GM12878 (cell line): ENCODE data around the gene P3H3. TPM values are rescaled to one million over a fixed set of nuclear protein-coding genes. Genes with fewer than 3 reads are reported as not detected.

Experiments
- ATAC-seq: fragments of 200-7000 bp; cut with Tn5 transposase; 3 replicates; pipeline ENCODE4 v1.9.1; 2020; ENCODE audit warnings: mild to moderate bottlenecking, moderate library complexity
- BruUV-seq: library from RNA; stranded (reverse); fragments of 400-500 nt; replicated peaks from 2 replicates; lab custom pipeline; 2021; lab: Mats Ljungman, UMichigan
- CTCF ChIA-PET: fragments of 300-600 bp; sonication (Branson Sonifier 250); formaldehyde crosslinking; extraction: SDS; loops from one replicate; lab custom pipeline; 2021; ENCODE audit warnings: inconsistent platforms; lab: Yijun Ruan, JAX
- POLR2A ChIA-PET: fragments of 350-600 bp; formaldehyde crosslinking; extraction: SDS; loops from one replicate; lab custom pipeline; 2021; ENCODE audit warnings: inconsistent platforms; lab: Charles Lee
- RAD21 ChIA-PET: fragments of 300-600 bp; sonication (Branson Sonifier 250); formaldehyde crosslinking; loops from one replicate; lab custom pipeline; 2023; ENCODE audit warnings: antibody characterized with exemption; ENCODE audit not compliant: unreplicated experiment; lab: Charles Lee
- SMC1A ChIA-PET: fragments of 300-600 bp; sonication (Branson Sonifier 250); formaldehyde crosslinking; loops from one replicate; lab custom pipeline; 2023; ENCODE audit not compliant: unreplicated experiment, uncharacterized antibody; lab: Charles Lee
- DNase-seq: peaks from one replicate; pipeline ENCODE4 v3.0.0-alpha.2; 2011; ENCODE audit warnings: low read depth, low spot score
- FAIRE-seq: peaks from 3 replicates; lab custom pipeline; 2011; peaks lifted over from hg19 to GRCh38; lab: Jason Lieb, UNC
- H2AFZ ChIP-seq: 2 replicates; pipeline ENCODE4 v1.6.0; 2011; ENCODE audit warnings: low read depth, low read length, control low read depth; ENCODE audit not compliant: control insufficient read depth
- H3K27ac ChIP-seq: 2 replicates; pipeline ENCODE4 v1.5.1; 2011; ENCODE audit warnings: control low read depth; ENCODE audit not compliant: control insufficient read depth, insufficient read depth
- H3K27me3 ChIP-seq, 2 experiments: replicated peaks in 1 of 2; 2 replicates each; pipeline versions ENCODE4 v1.6.0 to v1.6.1; 2011; ENCODE audit warnings: low read length in 1 of 2; ENCODE audit not compliant: control insufficient read depth in 2 of 2, insufficient read depth in 2 of 2
- H3K36me3 ChIP-seq, 2 experiments: 2 replicates each; pipeline ENCODE4 v1.5.1; 2011; ENCODE audit warnings: low read length in 1 of 2; ENCODE audit not compliant: control insufficient read depth in 2 of 2, insufficient read depth in 2 of 2
- H3K4me1 ChIP-seq: 2 replicates; pipeline ENCODE4 v1.6.1; 2011; ENCODE audit warnings: mild to moderate bottlenecking, low read length, moderate library complexity, mixed read lengths; ENCODE audit not compliant: control insufficient read depth, insufficient read depth
- H3K4me2 ChIP-seq: 2 replicates; pipeline ENCODE4 v1.6.0; 2011; ENCODE audit warnings: control low read depth; ENCODE audit not compliant: control insufficient read depth, insufficient read depth
- H3K4me3 ChIP-seq: fragments of 200-600 bp; sonication (generic); 2 replicates; pipeline ENCODE4 v1.5.1; 2016
- H3K79me2 ChIP-seq: 2 replicates; pipeline ENCODE4 v1.6.0; 2011; ENCODE audit warnings: low read length; ENCODE audit not compliant: control insufficient read depth, insufficient read depth
- H3K9ac ChIP-seq: 2 replicates; pipeline ENCODE4 v1.8.0; 2011; ENCODE audit warnings: low read length, control low read depth, mixed read lengths; ENCODE audit not compliant: control insufficient read depth, insufficient read depth
- H3K9me3 ChIP-seq: replicated peaks from 3 replicates; pipeline ENCODE4 v1.5.1; 2011; ENCODE audit warnings: mild to moderate bottlenecking, low read length; ENCODE audit not compliant: control insufficient read depth, insufficient read depth
- H4K20me1 ChIP-seq: 2 replicates; pipeline ENCODE4 v1.6.0; 2011; ENCODE audit not compliant: control insufficient read depth, insufficient read depth
- JUND ChIP-seq: IDR thresholded peaks from 2 replicates; pipeline ENCODE4 v1.6.1; 2012; ENCODE audit warnings: low read depth, mild to moderate bottlenecking, low read length, improper control_type of control experiment, moderate library complexity
- RELA ChIP-seq: fragments of 450-650 bp; IDR thresholded peaks from 2 replicates; pipeline ENCODE4 v1.8.0; 2014; ENCODE audit warnings: borderline replicate concordance; ENCODE audit not compliant: partially characterized antibody
- ZBTB40 ChIP-seq: fragments of 450-650 bp; IDR thresholded peaks from 2 replicates; pipeline ENCODE4 v1.6.1; 2016; ENCODE audit warnings: mild to moderate bottlenecking, moderate library complexity, borderline replicate concordance
- WGBS: methylation state at CpG from one replicate; pipeline ENCODE4 v1.1.6; 2016; ENCODE audit warnings: low lambda C conversion rate; ENCODE audit not compliant: insufficient replicate concordance, insufficient coverage; ENCODE audit errors: missing lambda C conversion rate; 5-methylcytosine and 5-hydroxymethylcytosine counted together
- in situ Hi-C: fragments of 300-500 bp; cut with MboI; formaldehyde crosslinking; loops from 9 replicates; pipeline ENCODE4 v1.14.3; 2018; ENCODE audit warnings: mixed read lengths
- intact Hi-C: fragments of 100-400 bp; cut with micrococcal nuclease; formaldehyde crosslinking; loops from one replicate; pipeline ENCODE4 v1.14.2; 2022; ENCODE audit not compliant: unreplicated experiment
- polyA plus RNA-seq, 11 experiments: library from polyadenylated mRNA; depleted of rRNA in 4 of 11; unstranded in 6 of 11; stranded (reverse) in 5 of 11; fragments of >200 nt; fragmentation: Nextera tagmentation in 4 of 11; fragmentation: Illumina TruSeq in 1 of 11; extraction: Ambion mirVana in 4 of 11; extraction: Trizol in 1 of 11; gene quantifications; 1 replicate in 1 of 11; 2 replicates in 10 of 11; pipeline versions ENCODE4 v1.2.1 to v1.2.3, GENCODE V29; 2011 to 2016; ENCODE audit warnings: inconsistent platforms in 2 of 11, missing spikeins in 2 of 11, low read depth in 1 of 11
- total RNA-seq, 4 experiments: library from RNA; depleted of rRNA in 3 of 4; stranded (reverse); fragments of >200 nt in 3 of 4; fragmentation: Illumina TruSeq in 1 of 4; extraction: Trizol in 1 of 4; gene quantifications; 2 replicates each; pipeline versions ENCODE4 v1.2.1 to v1.2.3, GENCODE V29; 2013 to 2021

P3H3 gene
- total and polyA plus RNA-seq, 10 of the 15 experiments (the other 5 are each of a cell fraction or from before 2014, with no cell fraction given) = 0.03 to 0.21 (median 0.05) TPM; not detected in 7

DNA sequence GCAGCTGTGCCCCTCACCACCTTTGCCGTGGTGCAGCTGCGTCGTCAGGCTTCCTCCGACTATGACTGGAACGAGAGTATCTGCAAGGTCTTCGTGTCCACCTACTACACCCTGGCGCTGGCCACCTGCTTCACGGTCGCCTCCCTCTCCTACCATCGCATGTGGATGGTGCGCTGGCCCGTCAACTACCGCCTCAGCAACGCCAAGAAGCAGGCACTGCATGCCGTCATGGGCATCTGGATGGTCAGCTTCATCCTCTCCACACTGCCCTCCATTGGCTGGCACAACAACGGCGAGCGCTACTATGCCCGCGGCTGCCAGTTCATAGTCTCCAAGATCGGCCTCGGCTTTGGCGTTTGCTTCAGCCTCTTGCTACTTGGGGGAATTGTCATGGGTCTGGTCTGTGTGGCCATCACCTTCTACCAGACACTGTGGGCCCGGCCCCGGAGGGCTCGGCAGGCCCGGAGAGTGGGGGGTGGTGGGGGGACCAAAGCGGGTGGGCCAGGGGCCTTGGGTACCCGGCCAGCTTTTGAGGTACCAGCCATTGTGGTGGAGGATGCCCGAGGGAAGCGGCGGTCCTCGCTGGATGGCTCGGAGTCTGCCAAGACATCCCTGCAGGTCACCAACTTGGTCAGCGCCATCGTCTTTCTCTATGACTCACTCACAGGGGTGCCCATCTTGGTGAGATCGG lies 4.0 kb upstream of the P3H3 start:
- ChIA-PET SMC1A (interaction anchor here (0.7 to 4.8 kb wide), 5 partner anchors 27 to 100 kb away, joined by 3 to 23 read pairs (median 5); partner anchors contain the start of genes CDCA3, COPS7A, MLF2 and USP5), POLR2A (no interaction called here), RAD21 (interaction anchor here (1.3 to 4.2 kb wide), 4 partner anchors 32 to 71 kb away, joined by 4 to 25 read pairs (median 6); partner anchors contain the start of genes MLF2 and PTMS), CTCF (interaction anchor here (1.0 to 5.1 kb wide), 15 partner anchors 8 to 266 kb away, joined by 3 to 71 read pairs (median 5); partner anchors contain the start of genes MLF2 and USP5)
- Histone ChIP-seq H2AFZ (no peak overlapping the region), H3K9me3 (no peaks in the 10 kb centered on the region), H3K27ac (no peak overlapping the region), H4K20me1 (no peaks in the 10 kb centered on the region), H3K79me2 (no peaks in the 10 kb centered on the region), H3K4me2 (no peak overlapping the region), H3K4me1 (peaks cover 4% of the 10 kb centered on the region), H3K36me3 (no peaks in the 10 kb centered on the region), H3K4me3 (no peak overlapping the region), H3K27me3 (peaks cover 22 to 26% of the 10 kb centered on the region in 2 experiments), H3K9ac (no peak overlapping the region)
- intact Hi-C loops (loop anchor here (2.0 kb wide), 1 partner anchor 207 kb away; no protein-coding TSS in a partner anchor), in situ Hi-C loops (no loop called here)
- TF ChIP-seq JUND = no peak
- TF ChIP-seq RELA = no peak
- no peak for TF ChIP-seq ZBTB40
- no peak for DNase-seq
- WGBS = 63% methylated on average over 32 of the region's 37 CpGs
- no peak for FAIRE-seq
- ATAC-seq = no peak
- no TSS peak for BruUV-seq
